Coronary artery (tissue), 2 donors: ENCODE results near the gene MYD88.
"Not testable (repeated sequence)": the region's sequence is repeated elsewhere in the genome, so short reads cannot be mapped to it uniquely, and the experiment has no call there.

ENCODE experiments used
- DNase-seq: peaks from one replicate; pipeline ENCODE4 v3.0.0-alpha.2; 2017; ENCODE audit warnings: low spot score
- H3K27ac ChIP-seq, 2 donors: fragments of 200-600 bp; sonication (generic); one replicate each; pipeline ENCODE4 v1.5.1; 2016 to 2019
- H3K4me3 ChIP-seq: fragments of 200-600 bp; sonication (generic); 2 replicates; pipeline ENCODE4 v1.5.1; 2016; ENCODE audit warnings: mild to moderate bottlenecking, moderate library complexity
- CTCF ChIP-seq: fragments of 200-600 bp; sonication (generic); IDR thresholded peaks from one replicate; pipeline ENCODE4 v1.5.1; 2019; ENCODE audit warnings: antibody characterized with exemption

The MYD88 gene

DNA sequence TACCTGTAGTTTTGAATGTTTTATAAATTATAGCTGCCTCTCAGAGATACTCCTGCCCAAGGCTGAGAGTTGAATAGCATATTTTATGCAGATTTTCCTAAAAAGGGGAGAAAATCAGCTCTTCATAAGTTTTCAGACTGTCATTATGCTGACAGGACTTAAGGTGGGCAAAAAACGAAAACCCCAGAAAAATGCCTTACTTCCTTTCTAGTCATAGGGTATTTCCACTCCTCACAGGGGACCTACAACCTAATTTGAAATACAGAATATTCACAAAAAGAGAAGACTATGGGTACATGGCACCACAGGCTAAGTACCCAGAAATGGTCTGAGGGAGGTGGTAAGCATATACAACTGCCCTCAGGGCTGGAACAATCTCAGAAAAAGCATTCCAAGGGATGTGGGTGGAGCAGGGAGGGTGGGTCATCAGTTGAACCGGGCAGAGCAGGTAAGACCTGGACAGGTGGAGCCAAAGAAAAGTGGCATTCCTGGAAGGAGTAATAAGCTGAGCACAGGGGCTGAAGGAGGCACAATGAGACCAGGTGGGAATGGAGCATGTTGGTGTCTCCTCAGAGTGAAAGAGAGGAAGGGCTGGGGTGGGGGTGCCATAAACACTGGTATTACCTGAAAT is 16.3 kb downstream of the MYD88 start:
- Histone ChIP-seq H3K4me3 (no peak overlapping the region), H3K27ac (no peak overlapping the region)
- DNase-seq = no peak
- no peak for TF ChIP-seq CTCF

DNA sequence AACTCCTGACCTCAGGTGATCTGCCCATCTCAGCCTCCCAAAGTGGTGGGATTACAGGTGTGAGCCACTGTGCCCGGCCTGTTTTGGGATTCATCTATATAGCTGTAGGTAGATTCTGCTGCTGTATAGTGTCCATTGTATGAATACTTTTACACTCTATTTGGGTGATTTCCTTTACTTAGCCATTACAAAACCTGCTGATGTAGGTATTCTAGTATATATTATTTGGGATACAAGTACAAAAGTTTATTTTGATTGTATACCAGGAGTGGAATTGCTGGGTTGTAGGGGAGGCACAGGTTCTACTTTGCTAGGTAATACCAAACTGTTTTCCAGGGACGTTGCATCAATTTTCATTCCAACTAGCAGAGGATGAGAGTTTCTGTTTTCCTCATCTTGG is 17.4 kb downstream of the MYD88 start:
- no peak for DNase-seq
- no peak for TF ChIP-seq CTCF
- no peak overlapping the region for H3K4me3 ChIP-seq
- no peak overlapping the region for H3K27ac ChIP-seq

DNA sequence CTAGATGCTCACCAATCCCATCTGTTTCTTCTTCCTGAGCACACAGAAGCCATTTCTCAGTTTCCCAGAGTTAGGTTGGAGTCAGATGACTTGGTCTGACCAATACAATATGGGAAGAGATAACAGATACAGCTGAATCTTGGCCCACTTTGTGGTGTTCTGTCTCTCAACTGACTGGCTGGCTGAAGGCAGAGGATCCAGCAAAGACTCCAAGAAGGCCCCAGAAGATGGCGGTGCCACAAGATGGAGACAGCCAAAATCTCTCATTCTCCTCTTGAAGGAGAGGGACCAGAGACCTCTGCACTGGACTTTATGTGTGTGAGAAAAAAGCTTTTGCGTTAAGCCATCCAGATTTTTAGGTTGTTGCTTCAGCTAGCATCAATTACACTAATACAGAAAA is 18.7 kb downstream of the MYD88 start:
- H3K27ac ChIP-seq = no peak overlapping the region
- no peak overlapping the region for H3K4me3 ChIP-seq
- no peak for DNase-seq
- TF ChIP-seq CTCF = no peak

GRCh38 chr3:38157595-38157994 is 19.1 kb downstream of the MYD88 start:
- TF ChIP-seq CTCF = no peak
- DNase-seq = no peak
- Histone ChIP-seq H3K4me3 (no peak overlapping the region), H3K27ac (no peak overlapping the region)

- DNase-seq = no peak
- Histone ChIP-seq H3K27ac (no peak overlapping the region), H3K4me3 (no peak overlapping the region)
- no peak for TF ChIP-seq CTCF
Observed at GRCh38 chr3:38158472-38158871, 20.0 kb downstream of the MYD88 start.

DNA sequence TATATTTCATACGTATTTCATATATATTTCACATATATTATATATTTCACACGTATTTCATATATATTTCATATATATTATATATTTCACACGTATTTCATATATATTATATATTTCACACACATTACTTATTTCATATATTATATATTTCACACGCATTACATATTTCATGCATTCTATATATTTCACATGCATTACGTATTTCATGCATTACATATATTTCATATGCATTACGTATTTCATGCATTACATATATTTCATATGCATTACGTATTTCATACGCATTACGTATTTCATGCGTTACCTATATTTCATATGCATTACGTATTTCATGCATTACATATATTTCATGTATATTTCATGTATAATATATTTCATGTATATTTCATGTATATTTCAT is 22.2 kb downstream of the MYD88 start:
- not testable (repeated sequence) for H3K4me3 ChIP-seq, DNase-seq, H3K27ac ChIP-seq

GRCh38 chr3:38163117-38163840 is 24.8 kb downstream of the MYD88 start:
- TF ChIP-seq CTCF = no peak
- no peak for DNase-seq
- H3K27ac ChIP-seq = no peak overlapping the region
- no peak overlapping the region for H3K4me3 ChIP-seq
